HFFc6 (cell line): ENCODE measurements around the gene MRI1. TPM values are rescaled to one million over a fixed set of nuclear protein-coding genes. Genes with fewer than 3 reads are reported as not detected.
A peak's percentile ranks its signal among the peaks of the same experiment; 100 is the strongest.

Experiments
- DNase-seq: peaks from one replicate; pipeline ENCODE4 v3.0.0-alpha.2; 2018
- H3K27ac Mint-ChIP-seq: 2 replicates; pipeline ENCODE4 v1.8.0; 2020; ENCODE audit warnings: mild to moderate bottlenecking, mixed read lengths
- H3K27me3 Mint-ChIP-seq: 2 replicates; pipeline ENCODE4 v1.8.0; 2021; ENCODE audit warnings: mild to moderate bottlenecking, moderate library complexity, mixed read lengths; ENCODE audit not compliant: insufficient read depth
- H3K36me3 Mint-ChIP-seq: 2 replicates; pipeline ENCODE4 v1.8.0; 2021; ENCODE audit warnings: low read depth, mixed read lengths
- H3K4me1 Mint-ChIP-seq: 2 replicates; pipeline ENCODE4 v1.8.0; 2020; ENCODE audit warnings: low read depth, mixed read lengths
- H3K4me3 Mint-ChIP-seq: 2 replicates; pipeline ENCODE4 v1.8.0; 2020; ENCODE audit warnings: mild to moderate bottlenecking, moderate library complexity, mixed read lengths
- H3K9me3 Mint-ChIP-seq: 2 replicates; pipeline ENCODE4 v1.8.0; 2020; ENCODE audit warnings: mild to moderate bottlenecking, mixed read lengths
- CTCF ChIP-seq: fragments of 200-600 bp; sonication (generic); IDR thresholded peaks from 2 replicates; pipeline ENCODE4 v1.5.0; 2021; ENCODE audit warnings: antibody characterized with exemption, mild to moderate bottlenecking
- long read RNA-seq: library from polyadenylated mRNA; unstranded; transcript quantifications from one replicate; pipeline ENCODE4 v2.0.0, GENCODE V29; 2019
- total RNA-seq, 6 experiments: library from RNA; stranded (reverse); fragmentation: NEBNext Ultra II Directional; extraction: Animal tissue kit (Norgen Biotek cat#: 25700); gene quantifications; 2 replicates in 1 of 6; 3 replicates in 5 of 6; pipeline ENCODE4 v1.2.3, GENCODE V29; 2021

The MRI1 gene
- total RNA-seq, result 10 to 100 TPM; 31.3 to 34.7 (median 31.8) TPM
- long read RNA-seq, partial matches to known transcripts, result 2 of 8 reads
- long read RNA-seq, other reads (novel, unspliced or antisense), result 3 of 8 reads

GRCh38 chr19:13764101-13764807 is at the start of gene MRI1:
TSS of gene MRI1 (plus strand) at chr19:13764522. CDS start at chr19:13764589, 67 bp downstream.
- peaks cover 18% of the 10 kb centered on the region for H3K4me1 Mint-ChIP-seq
- peaks cover 32% of the 10 kb centered on the region for H3K36me3 Mint-ChIP-seq
- TF ChIP-seq CTCF, result no peak
- peak; percentile 42 for DNase-seq
- no peaks in the 10 kb centered on the region for H3K9me3 Mint-ChIP-seq
- no peaks in the 10 kb centered on the region; the same call in 1 of the 2 replicates for H3K27me3 Mint-ChIP-seq
- H3K27ac Mint-ChIP-seq, result peak within 1 kb of the TSS; percentile 80
- H3K4me3 Mint-ChIP-seq, result peak within 1 kb of the TSS; percentile 92

DNA sequence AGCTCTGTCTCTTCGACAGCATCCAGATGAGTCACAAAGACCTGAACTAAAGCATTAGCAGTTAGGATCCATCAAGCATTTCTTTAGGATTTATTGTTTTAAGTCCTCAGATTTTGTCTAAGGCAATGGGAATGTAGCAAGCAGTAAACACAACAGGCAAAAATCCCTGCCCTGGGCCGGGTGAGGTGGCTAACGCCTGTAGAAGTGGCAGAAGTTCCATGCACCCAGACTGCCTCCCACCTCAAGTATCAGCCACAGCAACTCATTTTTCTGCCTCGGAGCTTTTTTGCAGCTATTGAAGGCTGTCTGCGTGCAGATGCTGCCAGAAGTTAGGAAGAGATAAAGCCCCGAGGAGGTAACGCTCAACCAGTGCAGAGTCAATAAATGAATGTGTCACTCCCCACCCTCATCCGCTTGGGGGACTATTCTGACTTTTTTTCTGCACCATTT is 47.1 kb upstream of the MRI1 start:
- peak overlapping the region; percentile 39 for H3K27ac Mint-ChIP-seq
- H3K27me3 Mint-ChIP-seq, result peaks cover 3% of the 10 kb centered on the region
- DNase-seq, result peak; percentile 58
- peaks cover 4% of the 10 kb centered on the region; the same call in 1 of the 2 replicates for H3K36me3 Mint-ChIP-seq
- H3K9me3 Mint-ChIP-seq, result peaks cover 13% of the 10 kb centered on the region
- peaks cover 22% of the 10 kb centered on the region for H3K4me1 Mint-ChIP-seq
- H3K4me3 Mint-ChIP-seq, result peak overlapping the region; percentile 58
- no peak; the same call in 1 of the 2 replicates for TF ChIP-seq CTCF

DNA sequence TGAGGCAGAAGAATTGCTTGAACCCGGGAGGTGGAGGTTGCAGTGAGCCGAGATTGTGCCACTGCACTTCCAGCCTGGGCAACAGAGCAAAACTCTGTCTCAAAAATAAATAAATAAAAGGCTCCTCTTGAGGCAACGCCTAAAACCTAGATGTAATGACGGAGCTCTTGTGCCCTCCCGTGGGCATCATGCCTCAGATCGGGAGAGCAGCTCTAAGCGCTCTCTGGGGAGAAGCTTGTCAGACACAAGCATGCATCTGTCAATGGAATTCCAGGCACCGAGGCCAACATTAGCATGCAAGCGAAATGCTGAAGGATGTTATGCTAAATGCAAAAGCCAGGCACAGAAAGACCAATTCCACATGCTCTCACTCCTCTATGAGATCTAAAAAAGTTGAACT is 45.6 kb upstream of the MRI1 start:
- peak; percentile 45 for TF ChIP-seq CTCF
- H3K4me1 Mint-ChIP-seq, result peaks cover 22% of the 10 kb centered on the region
- DNase-seq, result no peak
- H3K27me3 Mint-ChIP-seq, result no peaks in the 10 kb centered on the region
- H3K4me3 Mint-ChIP-seq, result no peak overlapping the region
- no peak overlapping the region for H3K27ac Mint-ChIP-seq
- peaks cover 9% of the 10 kb centered on the region for H3K9me3 Mint-ChIP-seq
- H3K36me3 Mint-ChIP-seq, result peaks cover 4% of the 10 kb centered on the region; the same call in 1 of the 2 replicates

- DNase-seq, result no peak
- TF ChIP-seq CTCF, result no peak
- no peak overlapping the region for H3K27ac Mint-ChIP-seq
- peaks cover 17% of the 10 kb centered on the region for H3K4me1 Mint-ChIP-seq
- no peaks in the 10 kb centered on the region for H3K36me3 Mint-ChIP-seq
- H3K9me3 Mint-ChIP-seq, result no peaks in the 10 kb centered on the region
- H3K27me3 Mint-ChIP-seq, result no peaks in the 10 kb centered on the region
- H3K4me3 Mint-ChIP-seq, result no peak overlapping the region
Observed at GRCh38 chr19:13722146-13722545, 42.2 kb upstream of the MRI1 start.

- Mint-ChIP-seq H3K9me3 (no peaks in the 10 kb centered on the region), H3K27me3 (no peaks in the 10 kb centered on the region), H3K27ac (no peak overlapping the region), H3K4me3 (no peak overlapping the region), H3K4me1 (peaks cover 11% of the 10 kb centered on the region), H3K36me3 (no peaks in the 10 kb centered on the region)
- no peak for DNase-seq
- TF ChIP-seq CTCF, result no peak
Observed at GRCh38 chr19:13723206-13723605, 41.1 kb upstream of the MRI1 start.
